Ishikawa (cell line): ENCODE data around the gene NADK.

Experiments used
- CREB1 ChIP-seq: IDR thresholded peaks from 2 replicates; pipeline ENCODE4 v1.6.1; 2012; ENCODE audit warnings: low read depth
- EGR1 ChIP-seq: IDR thresholded peaks from 2 replicates; pipeline ENCODE4 v1.6.1; 2012
- EP300 ChIP-seq: IDR thresholded peaks from 2 replicates; pipeline ENCODE4 v1.6.1; 2012; ENCODE audit warnings: borderline replicate concordance
- FOXM1 ChIP-seq: IDR thresholded peaks from 2 replicates; pipeline ENCODE4 v1.6.1; 2012; ENCODE audit warnings: low read depth, borderline replicate concordance
- MAX ChIP-seq: IDR thresholded peaks from 2 replicates; pipeline ENCODE4 v1.6.1; 2012
- REST ChIP-seq: IDR thresholded peaks from 2 replicates; pipeline ENCODE4 v1.6.1; 2012; ENCODE audit warnings: low read depth, mild to moderate bottlenecking
- TEAD4 ChIP-seq: IDR thresholded peaks from 2 replicates; pipeline ENCODE4 v1.6.1; 2012
- USF1 ChIP-seq: IDR thresholded peaks from 2 replicates; pipeline ENCODE4 v1.6.1; 2012
- YY1 ChIP-seq: IDR thresholded peaks from 2 replicates; pipeline ENCODE4 v1.6.1; 2012; ENCODE audit warnings: low read depth
- ZBTB7A ChIP-seq: IDR thresholded peaks from 2 replicates; pipeline ENCODE4 v1.6.1; 2012; ENCODE audit warnings: low read depth

GRCh38 chr1:1760715-1761114, 17.6 kb downstream of the NADK start:
- TF ChIP-seq EP300 (peak; percentile 48; the same call in 1 of the 2 replicates), USF1 (no peak), FOXM1 (no peak), REST (no peak), CREB1 (no peak), ZBTB7A (no peak), MAX (no peak), EGR1 (no peak), TEAD4 (peak; percentile 78), YY1 (no peak)
